ENCODE measurements around the gene ERG. TPM values are rescaled to one million over a fixed set of nuclear protein-coding genes. Genes with fewer than 3 reads are reported as not detected.

Gene ERG
- total and polyA plus RNA-seq, 2 donors from 2014 or later = 6.6 to 29.6 TPM

GRCh38 chr21:38359835-38360234, 138.4 kb downstream of the ERG start:
- H3K4me3 ChIP-seq (ENCODE audit: low read length in 3 of 3) = no peak overlapping the region
- H3K9ac ChIP-seq (ENCODE audit: low read length in 3 of 3) = no peak overlapping the region
- no peaks in the 10 kb centered on the region for H3K4me1 ChIP-seq (ENCODE audit: control insufficient read depth in 2 of 3, insufficient read depth in 2 of 3, low read depth in 1 of 3, low read length in 3 of 3)
- no peak for TF ChIP-seq CTCF (IDR thresholded peaks at IDR 0.05; ENCODE audit: borderline replicate concordance, extremely low read depth, insufficient read depth)
- FAIRE-seq (no peak), DNase-seq (no peak)
- no peaks in the 10 kb centered on the region for H3K36me3 ChIP-seq (ENCODE audit: control insufficient read depth in 2 of 3, insufficient read depth in 3 of 3, low read length in 3 of 3)
- no peak overlapping the region for H3K27ac ChIP-seq (ENCODE audit: low read depth in 2 of 2, low read length in 2 of 2)
- intact Hi-C loops (cut with DNase I) = no loop called here
- H3K9me3 ChIP-seq (ENCODE audit: control insufficient read depth in 2 of 3, insufficient read depth in 1 of 3, low read length in 3 of 3) = no peaks in the 10 kb centered on the region
- no peaks in the 10 kb centered on the region for H3K27me3 ChIP-seq (ENCODE audit: control insufficient read depth, insufficient read depth, low read length)

GRCh38 chr21:38359090-38359489, 139.2 kb downstream of the ERG start:
- no peaks in the 10 kb centered on the region for H3K4me1 ChIP-seq (ENCODE audit: control insufficient read depth in 2 of 3, insufficient read depth in 2 of 3, low read depth in 1 of 3, low read length in 3 of 3)
- no peak overlapping the region for H3K27ac ChIP-seq (ENCODE audit: low read depth in 2 of 2, low read length in 2 of 2)
- no peaks in the 10 kb centered on the region for H3K9me3 ChIP-seq (ENCODE audit: control insufficient read depth in 2 of 3, insufficient read depth in 1 of 3, low read length in 3 of 3)
- DNase-seq (no peak), FAIRE-seq (no peak)
- intact Hi-C loops (cut with DNase I) = no loop called here
- H3K36me3 ChIP-seq (ENCODE audit: control insufficient read depth in 2 of 3, insufficient read depth in 3 of 3, low read length in 3 of 3) = no peaks in the 10 kb centered on the region
- H3K4me3 ChIP-seq (ENCODE audit: low read length in 3 of 3) = no peak overlapping the region
- no peak for TF ChIP-seq CTCF (IDR thresholded peaks at IDR 0.05; ENCODE audit: borderline replicate concordance, extremely low read depth, insufficient read depth)
- H3K9ac ChIP-seq (ENCODE audit: low read length in 3 of 3) = no peak overlapping the region
- no peaks in the 10 kb centered on the region for H3K27me3 ChIP-seq (ENCODE audit: control insufficient read depth, insufficient read depth, low read length)

GRCh38 chr21:38358666-38359065, 139.6 kb downstream of the ERG start:
- intact Hi-C loops (cut with DNase I) = no loop called here
- Histone ChIP-seq H3K4me1 (ENCODE audit: control insufficient read depth in 2 of 3, insufficient read depth in 2 of 3, low read depth in 1 of 3, low read length in 3 of 3) (no peaks in the 10 kb centered on the region), H3K36me3 (ENCODE audit: control insufficient read depth in 2 of 3, insufficient read depth in 3 of 3, low read length in 3 of 3) (no peaks in the 10 kb centered on the region), H3K27me3 (ENCODE audit: control insufficient read depth, insufficient read depth, low read length) (no peaks in the 10 kb centered on the region), H3K9me3 (ENCODE audit: control insufficient read depth in 2 of 3, insufficient read depth in 1 of 3, low read length in 3 of 3) (no peaks in the 10 kb centered on the region), H3K4me3 (ENCODE audit: low read length in 3 of 3) (no peak overlapping the region), H3K9ac (ENCODE audit: low read length in 3 of 3) (no peak overlapping the region), H3K27ac (ENCODE audit: low read depth in 2 of 2, low read length in 2 of 2) (no peak overlapping the region)
- TF ChIP-seq CTCF (IDR thresholded peaks at IDR 0.05; ENCODE audit: borderline replicate concordance, extremely low read depth, insufficient read depth) = no peak
- no peak for FAIRE-seq
- DNase-seq = no peak

- FAIRE-seq (no peak), DNase-seq (no peak)
- H3K9ac ChIP-seq (ENCODE audit: low read length in 3 of 3) = no peak overlapping the region
- H3K36me3 ChIP-seq (ENCODE audit: control insufficient read depth in 2 of 3, insufficient read depth in 3 of 3, low read length in 3 of 3) = no peaks in the 10 kb centered on the region
- no peaks in the 10 kb centered on the region for H3K9me3 ChIP-seq (ENCODE audit: control insufficient read depth in 2 of 3, insufficient read depth in 1 of 3, low read length in 3 of 3)
- H3K27me3 ChIP-seq (ENCODE audit: control insufficient read depth, insufficient read depth, low read length) = no peaks in the 10 kb centered on the region
- H3K4me1 ChIP-seq (ENCODE audit: control insufficient read depth in 2 of 3, insufficient read depth in 2 of 3, low read depth in 1 of 3, low read length in 3 of 3) = no peaks in the 10 kb centered on the region
- no peak overlapping the region for H3K27ac ChIP-seq (ENCODE audit: low read depth in 2 of 2, low read length in 2 of 2)
- no peak overlapping the region for H3K4me3 ChIP-seq (ENCODE audit: low read length in 3 of 3)
- no peak for TF ChIP-seq CTCF (IDR thresholded peaks at IDR 0.05; ENCODE audit: borderline replicate concordance, extremely low read depth, insufficient read depth)
- intact Hi-C loops (cut with DNase I) = no loop called here
Measured at GRCh38 chr21:38358098-38358497, 140.2 kb downstream of the ERG start.
